LNCAP (cell line): Measurements from ENCODE around the gene BTG4.

Source experiments
- TF ChIP-seq, protein P1 (sequence below): fragments of 450-650 bp; IDR thresholded peaks from 2 replicates; pipeline ENCODE4 v1.5.1; 2017; ENCODE audit warnings: mild to moderate bottlenecking

The BTG4 gene

DNA sequence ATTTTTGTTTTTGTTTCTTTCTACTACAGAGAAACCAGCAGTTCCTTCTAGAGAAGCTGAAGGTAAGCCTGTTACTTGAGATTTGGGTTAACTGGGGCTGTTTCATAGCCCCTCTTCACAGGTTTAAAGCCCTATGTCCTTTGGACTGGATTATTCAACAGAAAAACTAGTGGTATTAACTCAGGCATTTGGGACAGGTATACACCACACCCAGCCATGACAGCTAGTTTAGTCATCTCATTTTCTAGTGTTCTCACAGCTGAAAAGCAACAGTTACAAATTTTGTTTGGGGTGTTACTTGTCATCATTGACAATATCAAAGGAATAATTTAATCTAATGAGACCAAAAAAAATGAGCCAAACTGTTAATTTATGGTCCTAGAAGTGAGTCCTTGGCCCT is 42.3 kb upstream of the BTG4 start:
- TF ChIP-seq, protein P1, sequence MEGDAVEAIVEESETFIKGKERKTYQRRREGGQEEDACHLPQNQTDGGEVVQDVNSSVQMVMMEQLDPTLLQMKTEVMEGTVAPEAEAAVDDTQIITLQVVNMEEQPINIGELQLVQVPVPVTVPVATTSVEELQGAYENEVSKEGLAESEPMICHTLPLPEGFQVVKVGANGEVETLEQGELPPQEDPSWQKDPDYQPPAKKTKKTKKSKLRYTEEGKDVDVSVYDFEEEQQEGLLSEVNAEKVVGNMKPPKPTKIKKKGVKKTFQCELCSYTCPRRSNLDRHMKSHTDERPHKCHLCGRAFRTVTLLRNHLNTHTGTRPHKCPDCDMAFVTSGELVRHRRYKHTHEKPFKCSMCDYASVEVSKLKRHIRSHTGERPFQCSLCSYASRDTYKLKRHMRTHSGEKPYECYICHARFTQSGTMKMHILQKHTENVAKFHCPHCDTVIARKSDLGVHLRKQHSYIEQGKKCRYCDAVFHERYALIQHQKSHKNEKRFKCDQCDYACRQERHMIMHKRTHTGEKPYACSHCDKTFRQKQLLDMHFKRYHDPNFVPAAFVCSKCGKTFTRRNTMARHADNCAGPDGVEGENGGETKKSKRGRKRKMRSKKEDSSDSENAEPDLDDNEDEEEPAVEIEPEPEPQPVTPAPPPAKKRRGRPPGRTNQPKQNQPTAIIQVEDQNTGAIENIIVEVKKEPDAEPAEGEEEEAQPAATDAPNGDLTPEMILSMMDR = no peak

DNA sequence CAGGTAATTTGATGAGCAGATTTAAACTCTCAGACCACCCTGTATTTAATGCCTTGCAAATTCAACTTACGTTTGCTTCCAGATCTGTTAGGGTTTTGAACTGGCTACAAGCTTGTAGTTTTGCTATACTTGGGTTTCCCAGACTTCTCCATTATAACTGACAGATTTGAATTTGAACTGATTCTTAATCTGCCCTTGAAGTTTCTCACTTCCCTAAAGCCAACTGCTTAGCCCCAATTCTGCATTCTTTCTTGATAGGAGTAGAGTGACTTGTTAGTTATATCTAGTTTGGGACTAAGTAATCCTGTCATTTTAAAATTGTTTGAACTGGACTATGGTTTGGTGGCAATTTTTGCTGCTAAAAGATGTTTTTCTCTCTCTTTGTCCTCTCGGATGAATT is 38.1 kb upstream of the BTG4 start:
- TF ChIP-seq, protein P1 = no peak

DNA sequence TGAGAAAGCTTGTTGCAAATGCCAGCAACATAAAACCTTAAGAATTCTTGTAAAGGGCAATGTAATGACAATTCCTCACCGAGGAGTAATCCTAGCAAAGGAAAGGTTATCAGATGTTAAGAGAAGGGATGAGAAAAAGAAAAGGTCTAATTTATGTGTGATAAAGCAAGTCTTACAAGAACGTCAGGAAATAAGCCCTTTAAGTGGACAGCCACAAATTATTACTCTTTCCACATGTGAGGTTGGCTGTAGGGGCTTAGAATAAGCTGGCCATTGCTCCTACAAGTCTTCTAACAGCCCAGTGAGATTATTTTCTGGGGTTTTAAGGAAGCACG is 37.6 kb upstream of the BTG4 start:
- TF ChIP-seq, protein P1 = no peak

DNA sequence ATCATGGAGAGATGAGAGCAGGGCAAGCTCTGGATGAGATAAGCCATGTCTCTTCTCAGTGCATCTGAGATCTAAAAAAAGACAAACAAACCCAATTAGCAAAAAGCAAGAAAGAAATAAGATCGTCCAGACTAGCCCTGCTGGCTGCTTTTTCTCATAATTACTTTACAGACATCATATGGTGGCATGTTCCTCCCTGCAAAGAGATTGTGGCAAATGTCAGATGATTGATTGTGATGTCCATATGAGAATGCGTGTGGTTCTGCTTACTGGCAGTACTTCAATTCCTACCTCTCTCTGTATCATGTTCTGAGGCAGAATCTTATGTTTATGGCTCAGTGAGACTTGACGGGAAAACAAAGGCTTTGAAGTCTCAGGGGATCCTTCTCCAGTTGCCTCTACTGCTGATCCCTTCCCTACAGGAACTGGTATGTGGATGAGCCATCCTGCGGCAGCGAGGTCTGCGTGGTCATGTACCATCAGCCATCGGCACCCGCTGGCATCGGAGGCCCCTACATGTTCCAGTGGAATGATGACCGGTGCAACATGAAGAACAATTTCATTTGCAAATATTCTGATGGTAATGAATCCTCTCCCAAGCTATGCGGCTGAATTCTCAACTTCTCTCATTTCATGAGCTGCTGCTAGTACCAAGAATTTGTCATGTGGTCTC is 37.1 kb upstream of the BTG4 start:
- TF ChIP-seq, protein P1 = no peak

DNA sequence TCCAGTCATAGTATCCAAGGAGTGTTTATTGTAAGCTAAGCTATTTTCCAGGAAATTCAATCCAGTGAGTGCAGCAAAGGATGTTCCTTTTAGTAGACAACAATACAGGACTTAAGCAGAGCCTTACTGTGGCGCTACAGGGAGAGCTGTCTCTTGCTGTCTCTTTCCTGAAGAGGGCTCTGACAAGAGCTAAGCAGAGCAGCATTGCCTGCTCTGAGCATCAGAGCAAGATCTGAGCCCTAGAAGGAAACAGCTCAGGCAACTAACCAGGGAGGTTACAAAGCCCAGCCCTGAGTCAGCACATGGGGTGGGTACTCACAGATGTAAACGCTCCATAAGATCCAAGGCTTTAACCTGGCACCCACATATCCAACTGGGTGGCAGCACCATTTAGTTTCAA is 36.3 kb upstream of the BTG4 start:
- TF ChIP-seq, protein P1 = no peak

DNA sequence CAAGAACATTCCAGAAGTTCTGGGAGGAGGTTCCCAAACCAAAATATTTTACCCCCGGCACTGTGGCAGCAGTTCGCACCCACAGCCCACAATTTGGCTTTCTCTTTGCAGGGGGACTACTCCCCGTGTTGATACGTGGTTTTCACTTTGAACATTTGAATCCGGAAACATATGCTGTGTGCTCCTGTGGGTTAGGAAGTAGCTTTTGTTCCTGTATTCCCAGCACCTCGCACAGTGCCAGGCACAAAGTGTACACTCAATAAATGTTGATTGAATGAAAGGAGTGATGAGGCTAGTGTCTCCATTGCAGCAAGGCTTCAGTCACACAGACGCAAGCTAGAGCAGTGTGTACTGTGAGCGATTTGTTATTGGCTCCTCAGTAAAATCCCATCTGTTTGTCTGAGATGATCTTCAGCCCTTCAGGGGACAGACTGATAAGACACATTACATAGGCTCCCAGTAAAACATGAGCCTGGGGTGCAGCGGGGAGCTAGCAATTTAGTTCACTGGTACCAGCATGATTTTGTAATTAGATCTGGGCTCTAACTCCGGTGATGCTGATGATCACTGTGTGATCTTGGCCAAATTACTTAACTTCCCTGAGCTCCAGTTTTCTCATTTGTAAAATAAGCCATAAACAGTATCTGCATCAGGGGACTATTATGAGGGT is 30.6 kb upstream of the BTG4 start:
- TF ChIP-seq, protein P1 = no peak

DNA sequence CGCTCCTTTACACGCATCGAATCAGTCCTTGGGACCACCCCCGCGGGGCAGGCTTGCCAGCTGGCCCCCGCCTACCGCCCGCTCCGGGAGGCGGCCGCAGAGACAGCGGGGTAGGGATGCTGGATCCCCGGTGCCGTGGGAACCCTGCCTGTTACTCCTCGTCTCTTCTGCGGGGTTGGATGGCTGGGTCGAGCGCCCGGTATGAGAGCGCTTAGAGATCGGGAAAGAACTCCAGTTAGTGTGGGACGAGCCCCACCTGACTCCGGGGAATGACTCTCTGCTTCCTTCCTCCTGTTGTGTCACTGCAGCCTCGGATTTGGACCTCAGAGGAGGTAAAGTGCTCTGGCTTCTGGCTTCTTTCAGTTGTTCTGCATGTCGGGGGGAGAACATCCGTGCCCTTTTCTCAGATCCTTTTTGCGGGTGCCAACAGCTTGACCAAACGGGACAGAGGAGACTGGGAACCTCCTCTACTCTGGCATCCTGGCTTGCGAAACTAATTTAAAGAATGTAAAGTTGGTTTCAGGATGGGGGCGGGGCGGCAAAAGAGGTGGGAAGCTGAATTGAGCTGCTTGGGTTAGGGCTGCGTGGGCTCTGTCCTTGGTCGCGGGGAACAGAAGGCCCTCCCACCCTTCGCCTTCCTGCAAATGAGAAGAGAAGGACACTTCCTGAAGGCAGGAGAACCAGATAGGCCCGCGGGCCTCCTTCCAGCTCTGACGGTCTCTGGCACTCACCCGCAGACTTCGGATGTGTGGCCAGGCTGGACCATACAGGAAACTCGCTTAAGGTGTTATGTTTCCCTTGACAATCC is 29.3 kb upstream of the BTG4 start:
- TF ChIP-seq, protein P1 = no peak
